Colon (tissue), 2 donors: ENCODE data around the gene HIPK3.

ENCODE experiments used
- FAIRE-seq: peaks from 2 replicates; lab custom pipeline; 2012; peaks lifted over from hg19 to GRCh38; lab: Jason Lieb, UNC
- donor health status: control.
- donor health status: control.

The HIPK3 gene

DNA sequence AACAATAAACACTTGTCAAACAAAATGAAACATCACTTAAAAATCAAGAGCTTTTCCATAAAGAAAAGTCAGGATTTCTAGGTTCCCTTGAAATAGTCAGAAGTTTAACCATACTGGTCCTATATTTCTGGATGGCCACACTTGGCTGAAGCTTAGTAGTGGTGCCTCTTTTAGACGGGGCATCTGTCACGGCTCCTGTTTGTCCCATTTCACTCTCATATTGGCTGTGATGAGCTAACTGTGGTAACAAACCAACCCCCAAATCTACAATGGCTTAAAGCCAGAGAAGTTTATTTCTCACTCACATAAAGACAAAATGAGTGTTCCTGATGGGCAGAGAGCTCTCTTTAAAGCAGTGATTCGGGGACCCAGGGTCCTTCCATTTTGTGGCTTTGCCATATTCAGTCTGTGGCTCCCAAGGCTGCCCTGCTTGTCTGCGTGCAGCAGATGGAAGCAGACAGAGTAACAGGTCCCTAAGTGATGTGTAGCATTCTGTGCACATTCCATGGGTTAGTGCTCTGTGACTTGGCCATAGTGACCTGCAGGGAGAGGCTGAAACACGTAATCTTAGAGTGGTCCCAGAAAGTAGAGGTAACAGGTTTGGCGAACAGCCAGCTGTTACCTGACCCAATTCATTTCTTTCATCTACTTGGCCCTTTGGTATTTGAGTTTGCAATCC is 137.4 kb downstream of the HIPK3 start:
- no peak for FAIRE-seq

DNA sequence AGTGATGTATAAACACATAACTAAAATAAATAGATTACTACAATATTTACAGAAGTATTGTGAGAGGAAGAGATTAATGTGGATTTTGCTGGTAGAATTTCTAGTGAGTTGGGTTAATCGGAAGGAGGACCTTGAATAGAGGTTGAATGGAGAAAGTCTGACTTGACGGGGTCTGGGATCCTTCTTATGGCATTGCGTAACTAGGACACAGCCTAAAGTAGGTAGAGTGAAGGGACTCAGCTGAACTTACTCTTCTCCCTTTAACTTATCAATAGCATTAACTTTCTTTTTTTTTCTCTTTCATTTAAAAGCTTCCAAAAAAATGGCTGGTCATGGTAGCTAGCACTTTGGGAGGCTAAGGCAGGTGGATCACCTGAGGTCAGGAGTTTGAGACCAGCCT is 139.2 kb downstream of the HIPK3 start:
- no peak for FAIRE-seq

DNA sequence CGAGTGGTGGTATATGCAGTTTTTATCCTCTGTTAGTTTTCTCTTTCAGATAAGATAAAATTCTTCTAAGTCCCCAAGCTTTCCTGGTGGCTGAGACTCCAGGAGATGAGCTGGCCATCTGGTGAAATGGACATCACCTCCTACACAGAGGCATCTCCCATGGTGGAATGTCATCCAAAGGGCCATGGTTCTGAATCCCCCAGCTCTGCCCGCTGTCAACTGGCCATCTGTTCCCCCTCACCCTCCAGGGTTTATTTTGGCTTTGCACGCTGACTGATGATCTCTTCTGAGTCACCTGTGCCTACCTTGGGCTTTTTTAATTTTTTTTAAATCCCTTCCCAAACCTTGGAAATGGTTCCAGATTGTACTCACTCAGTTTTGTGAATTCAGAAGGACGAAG is 142.2 kb downstream of the HIPK3 start:
- no peak for FAIRE-seq

DNA sequence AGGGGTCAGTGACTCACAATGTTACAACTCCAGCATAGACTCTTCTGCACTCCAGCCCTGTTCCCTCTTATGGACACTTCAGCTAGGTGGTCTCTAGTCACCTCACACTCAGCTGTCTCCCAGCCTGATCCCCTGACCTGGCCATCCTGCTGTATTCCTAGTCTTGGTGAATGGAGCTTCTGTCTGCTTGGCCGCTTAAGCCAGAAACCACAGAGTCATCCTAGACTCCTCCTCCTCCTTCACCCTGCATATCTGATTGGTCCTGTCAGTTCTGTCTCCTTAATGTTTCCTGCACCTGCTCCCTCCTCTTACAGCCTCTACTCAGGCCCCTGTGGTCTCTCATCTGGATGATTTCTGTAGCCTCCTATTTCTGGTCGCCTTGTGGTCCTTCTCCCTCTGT is 144.9 kb downstream of the HIPK3 start:
- FAIRE-seq: no peak

DNA sequence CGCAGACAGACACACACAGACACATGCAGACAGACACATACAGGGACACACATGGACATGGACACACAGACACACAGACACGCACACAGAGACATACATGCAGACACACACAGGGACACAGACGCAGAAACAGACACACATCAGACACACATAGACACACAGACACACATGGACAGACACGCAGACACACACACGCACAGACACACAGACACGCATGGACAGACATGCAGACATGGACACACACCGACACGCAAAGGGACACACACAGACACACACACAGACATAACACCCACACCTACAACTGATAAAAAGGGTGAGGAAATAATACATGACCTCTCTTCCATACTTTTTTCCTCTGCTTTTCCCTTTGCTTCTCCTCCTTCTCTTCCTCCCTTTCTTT is 146.2 kb downstream of the HIPK3 start:
- no peak for FAIRE-seq

DNA sequence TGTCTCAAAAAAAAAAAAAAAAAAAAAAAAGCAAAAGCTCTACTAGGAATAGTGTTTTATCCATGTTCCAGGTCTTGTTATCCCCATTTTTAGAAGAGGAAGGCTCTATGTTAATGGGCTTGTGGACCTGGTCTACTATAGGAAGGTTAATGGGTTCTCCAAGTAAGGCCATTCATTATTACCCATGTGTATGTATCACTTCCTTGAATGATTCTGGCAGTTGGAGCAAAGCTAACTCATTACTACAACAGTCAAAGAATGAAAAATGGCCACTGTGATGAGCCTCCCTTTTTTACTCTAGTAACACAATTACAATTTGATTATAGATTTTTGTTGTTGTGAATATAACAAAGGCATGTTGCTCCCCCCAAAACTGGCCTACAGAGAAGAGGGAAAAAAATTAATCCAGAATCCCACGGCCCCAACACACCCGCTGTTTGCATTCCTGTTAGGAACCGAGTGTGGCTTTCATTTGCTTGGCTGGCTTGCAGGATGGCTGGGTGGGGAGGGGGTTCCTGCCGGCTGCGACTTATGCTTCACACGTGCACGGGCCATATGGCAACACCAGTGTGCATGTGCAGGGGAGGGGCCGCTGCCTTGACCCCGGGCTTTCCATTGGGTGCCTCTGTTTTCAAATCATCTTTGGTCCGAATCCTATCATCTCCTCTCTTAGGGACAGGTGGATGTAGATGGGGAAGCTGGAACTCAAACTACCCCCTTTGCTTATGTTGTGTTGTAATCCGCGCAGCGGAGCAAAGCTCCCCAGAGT is 148.8 kb downstream of the HIPK3 start:
- no peak for FAIRE-seq
